Endothelial cell (in vitro differentiated cells): Measurements from ENCODE around the gene CAMTA1. TPM values are rescaled to one million over a fixed set of nuclear protein-coding genes. Genes with fewer than 3 reads are reported as not detected.

Experiments
- DNase-seq: peaks from one replicate; pipeline ENCODE4 v3.0.0; 2021; ENCODE audit warnings: low spot score
- H3K27ac Mint-ChIP-seq: one replicate; pipeline ENCODE4 v1.8.0; 2021; ENCODE audit warnings: mixed read lengths, inconsistent platforms; ENCODE audit not compliant: unreplicated experiment
- H3K27me3 Mint-ChIP-seq: one replicate; pipeline ENCODE4 v1.8.0; 2021; ENCODE audit warnings: mild to moderate bottlenecking, moderate library complexity, mixed read lengths, inconsistent platforms; ENCODE audit not compliant: unreplicated experiment
- H3K36me3 Mint-ChIP-seq: one replicate; pipeline ENCODE4 v1.8.0; 2021; ENCODE audit warnings: mild to moderate bottlenecking, low read depth, mixed read lengths, inconsistent platforms; ENCODE audit not compliant: unreplicated experiment
- H3K4me1 Mint-ChIP-seq: one replicate; pipeline ENCODE4 v1.8.0; 2021; ENCODE audit warnings: mild to moderate bottlenecking, mixed read lengths, inconsistent platforms; ENCODE audit not compliant: unreplicated experiment
- H3K4me3 Mint-ChIP-seq: one replicate; pipeline ENCODE4 v1.8.0; 2021; ENCODE audit warnings: mild to moderate bottlenecking, mixed read lengths, inconsistent platforms; ENCODE audit not compliant: unreplicated experiment
- H3K9me3 Mint-ChIP-seq: one replicate; pipeline ENCODE4 v1.8.0; 2021; ENCODE audit warnings: mixed read lengths, inconsistent platforms; ENCODE audit not compliant: unreplicated experiment
- total RNA-seq: library from RNA; stranded (reverse); fragmentation: NEBNext Ultra II Directional; extraction: Animal tissue kit (Norgen Biotek cat#: 25700); gene quantifications from one replicate; pipeline ENCODE4 v1.2.1, GENCODE V29; 2021; ENCODE audit not compliant: unreplicated experiment
- TF ChIP-seq, protein P1 (sequence below): fragments of 200-600 bp; sonication (generic); IDR thresholded peaks from one replicate; pipeline ENCODE4 v1.5.0; 2021; ENCODE audit warnings: antibody characterized with exemption; ENCODE audit not compliant: unreplicated experiment

Gene CAMTA1
- total RNA-seq, 1 donor from 2014 or later: 87.3 TPM

DNA sequence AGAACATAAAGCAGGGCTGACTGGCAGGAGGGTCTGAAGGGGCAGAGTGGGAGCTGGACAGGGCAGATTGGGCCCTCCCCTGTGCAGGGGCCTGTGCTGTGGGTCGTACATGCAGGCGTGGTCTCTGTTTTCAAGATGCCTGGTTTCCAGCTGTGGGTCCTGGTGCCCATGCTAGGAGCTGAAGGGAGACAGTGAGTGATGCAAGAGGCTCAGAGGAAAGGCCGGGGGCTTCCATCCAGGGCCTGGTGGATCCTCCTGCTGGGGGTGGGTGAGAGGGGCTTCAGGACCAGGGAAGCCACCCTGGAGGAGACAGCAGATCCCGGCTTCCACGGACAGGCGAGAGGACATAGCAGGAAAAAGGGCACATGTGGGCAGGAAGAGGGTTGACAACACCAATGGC lies 636.8 kb downstream of the CAMTA1 start:
- TF ChIP-seq, protein P1, sequence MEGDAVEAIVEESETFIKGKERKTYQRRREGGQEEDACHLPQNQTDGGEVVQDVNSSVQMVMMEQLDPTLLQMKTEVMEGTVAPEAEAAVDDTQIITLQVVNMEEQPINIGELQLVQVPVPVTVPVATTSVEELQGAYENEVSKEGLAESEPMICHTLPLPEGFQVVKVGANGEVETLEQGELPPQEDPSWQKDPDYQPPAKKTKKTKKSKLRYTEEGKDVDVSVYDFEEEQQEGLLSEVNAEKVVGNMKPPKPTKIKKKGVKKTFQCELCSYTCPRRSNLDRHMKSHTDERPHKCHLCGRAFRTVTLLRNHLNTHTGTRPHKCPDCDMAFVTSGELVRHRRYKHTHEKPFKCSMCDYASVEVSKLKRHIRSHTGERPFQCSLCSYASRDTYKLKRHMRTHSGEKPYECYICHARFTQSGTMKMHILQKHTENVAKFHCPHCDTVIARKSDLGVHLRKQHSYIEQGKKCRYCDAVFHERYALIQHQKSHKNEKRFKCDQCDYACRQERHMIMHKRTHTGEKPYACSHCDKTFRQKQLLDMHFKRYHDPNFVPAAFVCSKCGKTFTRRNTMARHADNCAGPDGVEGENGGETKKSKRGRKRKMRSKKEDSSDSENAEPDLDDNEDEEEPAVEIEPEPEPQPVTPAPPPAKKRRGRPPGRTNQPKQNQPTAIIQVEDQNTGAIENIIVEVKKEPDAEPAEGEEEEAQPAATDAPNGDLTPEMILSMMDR: no peak
- Mint-ChIP-seq H3K36me3 (peaks cover 13% of the 10 kb centered on the region), H3K9me3 (peaks cover 5% of the 10 kb centered on the region), H3K4me1 (no peaks in the 10 kb centered on the region), H3K27ac (no peak overlapping the region), H3K4me3 (no peak overlapping the region), H3K27me3 (peaks cover 3% of the 10 kb centered on the region)
- no peak for DNase-seq

DNA sequence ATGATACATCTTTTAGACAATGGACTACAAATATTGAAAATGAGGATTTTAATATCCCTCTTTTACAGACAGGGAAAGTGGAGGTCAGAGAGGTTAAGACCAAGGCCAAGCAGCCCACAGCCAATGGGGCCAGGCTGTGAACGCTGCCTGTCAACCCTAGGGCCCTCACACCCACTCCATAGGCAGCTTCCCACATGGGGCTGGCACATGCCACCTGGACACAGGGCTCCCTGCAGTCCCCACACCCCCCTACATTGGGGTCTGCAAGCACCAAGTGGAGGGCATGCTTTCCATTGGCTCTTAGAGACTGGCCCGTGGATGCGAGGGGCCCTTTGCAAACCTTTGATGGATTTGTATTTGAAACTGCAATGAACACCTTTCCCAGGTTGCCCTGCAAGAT lies 637.3 kb downstream of the CAMTA1 start:
- H3K36me3 Mint-ChIP-seq: peaks cover 13% of the 10 kb centered on the region
- no peak for DNase-seq
- H3K4me3 Mint-ChIP-seq: no peak overlapping the region
- H3K9me3 Mint-ChIP-seq: peaks cover 5% of the 10 kb centered on the region
- peaks cover under 1% of the 10 kb centered on the region for H3K4me1 Mint-ChIP-seq
- TF ChIP-seq, protein P1: no peak
- H3K27me3 Mint-ChIP-seq: peaks cover 3% of the 10 kb centered on the region
- H3K27ac Mint-ChIP-seq: no peak overlapping the region

GRCh38 chr1:7422966-7423365 lies 637.7 kb downstream of the CAMTA1 start:
- Mint-ChIP-seq H3K27me3 (peaks cover 3% of the 10 kb centered on the region), H3K9me3 (peaks cover 5% of the 10 kb centered on the region), H3K4me1 (peaks cover 5% of the 10 kb centered on the region), H3K4me3 (no peak overlapping the region), H3K27ac (no peak overlapping the region), H3K36me3 (peaks cover 9% of the 10 kb centered on the region)
- TF ChIP-seq, protein P1: no peak
- no peak for DNase-seq

DNA sequence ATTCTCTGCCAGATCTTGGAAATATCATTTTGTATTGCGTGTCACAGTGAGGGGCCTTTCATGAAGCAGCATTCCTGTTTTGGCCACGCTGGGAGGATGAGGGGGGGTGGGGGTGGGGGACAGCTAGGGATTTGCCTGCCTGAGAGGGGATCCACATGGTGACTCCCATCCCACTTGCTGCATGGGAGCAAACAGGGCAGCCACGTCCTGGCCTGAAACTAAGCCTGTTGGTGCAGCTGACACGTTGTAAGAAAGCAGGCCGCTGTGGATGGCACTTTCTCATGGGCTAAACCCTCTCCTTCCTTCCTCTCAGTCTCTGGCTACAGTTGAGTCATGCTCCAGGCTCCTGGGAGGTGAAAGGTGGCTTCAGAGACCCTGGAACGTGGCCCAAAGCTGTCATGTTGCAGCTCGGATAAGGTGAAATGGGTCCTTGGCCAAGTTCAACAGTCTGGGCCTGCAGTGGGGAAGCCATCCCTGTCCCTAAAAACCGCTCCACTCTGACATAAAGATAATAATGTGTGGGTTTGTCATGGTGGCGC lies 639.2 kb downstream of the CAMTA1 start:
- Mint-ChIP-seq H3K9me3 (no peaks in the 10 kb centered on the region), H3K4me3 (no peak overlapping the region), H3K27me3 (peaks cover 3% of the 10 kb centered on the region), H3K36me3 (peaks cover 3% of the 10 kb centered on the region), H3K4me1 (peaks cover 13% of the 10 kb centered on the region), H3K27ac (no peak overlapping the region)
- DNase-seq: no peak
- TF ChIP-seq, protein P1: no peak

GRCh38 chr1:7425229-7425628 lies 640.0 kb downstream of the CAMTA1 start:
- Mint-ChIP-seq H3K27ac (no peak overlapping the region), H3K9me3 (no peaks in the 10 kb centered on the region), H3K4me3 (no peak overlapping the region), H3K36me3 (peaks cover 3% of the 10 kb centered on the region), H3K4me1 (peaks cover 13% of the 10 kb centered on the region), H3K27me3 (peaks cover 3% of the 10 kb centered on the region)
- DNase-seq: no peak
- TF ChIP-seq, protein P1: no peak
